ENCODE measurements around the gene BCKDK. TPM values are rescaled to one million over a fixed set of nuclear protein-coding genes. Genes with fewer than 3 reads are reported as not detected.

BCKDK gene
- total and polyA plus RNA-seq, 2 of the 13 experiments (the other 11 are each of a cell fraction or from before 2014, with no cell fraction given) = 24.9 to 42.6 TPM

- no peak for FAIRE-seq
- POLR2A ChIA-PET = interaction anchor here (0.7 to 9.6 kb wide), 44 partner anchors 10 to 755 kb away, joined by 3 to 275 read pairs (median 5); partner anchors contain the start of genes ARMC5, BCKDK, FUS and HSD3B7
- in situ Hi-C loops (cut with HindIII; ENCODE audit: extremely low pct_ligation_motif_present, low pct_unique_long_range_greater_than_20kb) (no loop called here), intact Hi-C loops (cut with micrococcal nuclease; ENCODE audit: unreplicated experiment) (no loop called here)
- 66% methylated on average over 9 of the region's 9 CpGs for WGBS (ENCODE audit: low lambda C conversion rate)
- ATAC-seq = no peak
- peak overlapping the region; percentile 67 to 83 (median 81) for H3K4me3 ChIP-seq (replicated peaks in 1 of 3; ENCODE audit: insufficient read depth in 1 of 3, low read depth in 2 of 3, low read length in 3 of 3)
- H3K79me2 ChIP-seq (ENCODE audit: insufficient read depth, low read length) = peaks cover 18% of the 10 kb centered on the region
- H3K9me3 ChIP-seq (ENCODE audit: low read length) = no peaks in the 10 kb centered on the region
- H3K4me1 ChIP-seq (ENCODE audit: insufficient read depth, low read length) = peaks cover 28% of the 10 kb centered on the region
- no peak for DNase-seq (ENCODE audit: low spot score)
- peak overlapping the region; percentile 77 for H3K9ac ChIP-seq (ENCODE audit: insufficient read depth, low read depth, low read length)
- no peak overlapping the region for H2AFZ ChIP-seq (ENCODE audit: low read length)
- CTCF ChIA-PET (ENCODE audit: low intra/inter-chr PET ratio, low total read pairs) = no interaction called here
- peak overlapping the region; percentile 89 for H3K4me2 ChIP-seq (ENCODE audit: low read depth, low read length)
- peaks cover 10 to 28% of the 10 kb centered on the region in 2 experiments for H3K36me3 ChIP-seq (replicated peaks in 1 of 2; ENCODE audit: control insufficient read depth in 1 of 2, insufficient read depth in 2 of 2, low read length in 2 of 2)
- H3K27me3 ChIP-seq (ENCODE audit: control insufficient read depth in 1 of 2, insufficient read depth in 2 of 2, low read length in 2 of 2) = no peaks in the 10 kb centered on the region; a peak in 1 of 5 replicates
- 0 out of 2 replicates have a peak, but pooled peaks cover 3% of the 10 kb centered on the region for H4K20me1 ChIP-seq (ENCODE audit: insufficient read depth, low read length)
- BruUV-seq (replicated peaks) = TSS peak; percentile 48
- H3K27ac ChIP-seq (ENCODE audit: extremely low read length, insufficient read depth, low read length) = peak overlapping the region; percentile 70
- TF ChIP-seq MED1 (CRISPR knock-in tag; IDR thresholded peaks at IDR 0.05) (0 out of 2 replicates have a peak, but pooled peaks have one; percentile 2), REPIN1 (CRISPR knock-in tag; IDR thresholded peaks at IDR 0.05; ENCODE audit: borderline replicate concordance, low read depth) (peak; percentile 4; the same call in 1 of the 2 replicates), ZFP37 (CRISPR knock-in tag; IDR thresholded peaks at IDR 0.05; ENCODE audit: borderline replicate concordance) (0 out of 2 replicates have a peak, but pooled peaks have one; percentile 21), ZNF83 (CRISPR knock-in tag; IDR thresholded peaks at IDR 0.05; ENCODE audit: borderline replicate concordance) (0 out of 2 replicates have a peak, but pooled peaks have one; percentile 9), ARNT (IDR thresholded peaks at IDR 0.05) (no peak), ZC3H4 (CRISPR knock-in tag; IDR thresholded peaks at IDR 0.05; ENCODE audit: borderline replicate concordance) (no peak), ZSCAN21 (CRISPR knock-in tag; IDR thresholded peaks at IDR 0.05; ENCODE audit: borderline replicate concordance) (0 out of 2 replicates have a peak, but pooled peaks have one; percentile 7), ZNF619 (CRISPR knock-in tag; IDR thresholded peaks at IDR 0.05) (no peak), NCOA1 (CRISPR knock-in tag; IDR thresholded peaks at IDR 0.05) (0 out of 2 replicates have a peak, but pooled peaks have one; percentile 21), ATF7 (IDR thresholded peaks at IDR 0.05) (peak; percentile 31; the same call in 1 of the 2 replicates), ATF7 (CRISPR knock-in tag; IDR thresholded peaks at IDR 0.05) (no peak), ZC3H13 (CRISPR knock-in tag; IDR thresholded peaks at IDR 0.05) (0 out of 2 replicates have a peak, but pooled peaks have one; percentile 6), TCF12 (IDR thresholded peaks at IDR 0.05) (no peak), TCF12 (CRISPR knock-in tag; IDR thresholded peaks at IDR 0.05) (0 out of 2 replicates have a peak, but pooled peaks have one; percentile 4), ZNF562 (CRISPR knock-in tag; IDR thresholded peaks at IDR 0.05; ENCODE audit: borderline replicate concordance) (0 out of 2 replicates have a peak, but pooled peaks have one; percentile 12), ZFP36L1 (CRISPR knock-in tag; IDR thresholded peaks at IDR 0.05) (peak; percentile 51; the same call in 1 of the 2 replicates), ZNF790 (CRISPR knock-in tag; IDR thresholded peaks at IDR 0.05; ENCODE audit: borderline replicate concordance) (0 out of 2 replicates have a peak, but pooled peaks have one; percentile 43), CREB1 (IDR thresholded peaks at IDR 0.05) (peak; percentile 50), CREB1 (CRISPR knock-in tag; IDR thresholded peaks at IDR 0.05) (no peak)
- TF ChIP-seq, protein P1, sequence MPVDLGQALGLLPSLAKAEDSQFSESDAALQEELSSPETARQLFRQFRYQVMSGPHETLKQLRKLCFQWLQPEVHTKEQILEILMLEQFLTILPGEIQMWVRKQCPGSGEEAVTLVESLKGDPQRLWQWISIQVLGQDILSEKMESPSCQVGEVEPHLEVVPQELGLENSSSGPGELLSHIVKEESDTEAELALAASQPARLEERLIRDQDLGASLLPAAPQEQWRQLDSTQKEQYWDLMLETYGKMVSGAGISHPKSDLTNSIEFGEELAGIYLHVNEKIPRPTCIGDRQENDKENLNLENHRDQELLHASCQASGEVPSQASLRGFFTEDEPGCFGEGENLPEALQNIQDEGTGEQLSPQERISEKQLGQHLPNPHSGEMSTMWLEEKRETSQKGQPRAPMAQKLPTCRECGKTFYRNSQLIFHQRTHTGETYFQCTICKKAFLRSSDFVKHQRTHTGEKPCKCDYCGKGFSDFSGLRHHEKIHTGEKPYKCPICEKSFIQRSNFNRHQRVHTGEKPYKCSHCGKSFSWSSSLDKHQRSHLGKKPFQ (CRISPR knock-in tag; IDR thresholded peaks at IDR 0.05; ENCODE audit: insufficient replicate concordance) = no peak
- TF ChIP-seq, protein P2, sequence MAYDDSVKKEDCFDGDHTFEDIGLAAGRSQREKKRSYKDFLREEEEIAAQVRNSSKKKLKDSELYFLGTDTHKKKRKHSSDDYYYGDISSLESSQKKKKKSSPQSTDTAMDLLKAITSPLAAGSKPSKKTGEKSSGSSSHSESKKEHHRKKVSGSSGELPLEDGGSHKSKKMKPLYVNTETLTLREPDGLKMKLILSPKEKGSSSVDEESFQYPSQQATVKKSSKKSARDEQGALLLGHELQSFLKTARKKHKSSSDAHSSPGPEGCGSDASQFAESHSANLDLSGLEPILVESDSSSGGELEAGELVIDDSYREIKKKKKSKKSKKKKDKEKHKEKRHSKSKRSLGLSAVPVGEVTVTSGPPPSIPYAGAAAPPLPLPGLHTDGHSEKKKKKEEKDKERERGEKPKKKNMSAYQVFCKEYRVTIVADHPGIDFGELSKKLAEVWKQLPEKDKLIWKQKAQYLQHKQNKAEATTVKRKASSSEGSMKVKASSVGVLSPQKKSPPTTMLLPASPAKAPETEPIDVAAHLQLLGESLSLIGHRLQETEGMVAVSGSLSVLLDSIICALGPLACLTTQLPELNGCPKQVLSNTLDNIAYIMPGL (CRISPR knock-in tag; IDR thresholded peaks at IDR 0.05; ENCODE audit: borderline replicate concordance in 1 of 2, low read depth in 1 of 2) = 0 out of 4 replicates have a peak, but pooled peaks of 1 of the 2 experiments have one; percentile 8
Observed at GRCh38 chr16:31118223-31119155, 10.3 kb downstream of the BCKDK start.
